ENCODE measurements around the gene GATM. TPM values are rescaled to one million over a fixed set of nuclear protein-coding genes. Genes with fewer than 3 reads are reported as not detected.

The GATM gene
- total and polyA plus RNA-seq, 10 of the 15 experiments (the other 5 are each of a cell fraction or from before 2014, with no cell fraction given), result 11.7 to 83.1 (median 38.2) TPM

DNA sequence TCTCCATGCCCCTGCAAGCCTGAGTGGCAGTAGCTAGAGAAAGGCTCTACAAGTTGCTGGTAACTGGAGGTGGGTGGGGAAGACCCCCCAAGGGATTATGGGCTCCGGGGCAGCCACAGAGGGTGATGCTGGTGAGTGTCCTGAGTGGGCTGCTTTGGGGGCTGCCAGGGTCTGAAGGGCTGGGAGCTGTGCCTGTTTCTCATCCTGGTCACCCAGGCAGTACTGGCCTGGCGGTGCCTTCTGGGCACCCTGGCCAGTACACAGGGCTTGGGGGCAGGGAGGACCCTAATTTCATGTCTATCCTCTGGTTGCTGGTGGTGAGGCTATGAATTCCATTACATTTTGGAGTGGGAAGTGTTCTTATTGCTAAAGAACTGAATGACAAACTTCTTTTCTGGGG is 46.1 kb upstream of the GATM start:
- H3K4me2 ChIP-seq (ENCODE audit: control insufficient read depth, insufficient read depth), result no peak overlapping the region
- ChIA-PET POLR2A (no interaction called here), RAD21 (ENCODE audit: unreplicated experiment) (interaction anchor here (1.0 kb wide), 1 partner anchor 220 kb away, joined by 3 read pairs; no protein-coding TSS in a partner anchor), SMC1A (ENCODE audit: uncharacterized antibody, unreplicated experiment) (interaction anchor here (0.6 kb wide), 1 partner anchor 612 kb away, joined by 3 read pairs; no protein-coding TSS in a partner anchor), CTCF (interaction anchor here (0.7 to 1.9 kb wide), 3 partner anchors 34 to 261 kb away, joined by 4 to 5 read pairs (median 4); no protein-coding TSS in a partner anchor)
- in situ Hi-C loops (cut with MboI) (no loop called here), intact Hi-C loops (cut with micrococcal nuclease; ENCODE audit: unreplicated experiment) (loop anchor here (5.0 kb wide), 1 partner anchor 33 kb away; no protein-coding TSS in a partner anchor)
- H2AFZ ChIP-seq (ENCODE audit: control insufficient read depth, low read depth, low read length), result no peak overlapping the region
- BruUV-seq (replicated peaks), result no TSS peak
- H4K20me1 ChIP-seq (ENCODE audit: control insufficient read depth, insufficient read depth), result no peaks in the 10 kb centered on the region
- H3K36me3 ChIP-seq (ENCODE audit: control insufficient read depth in 2 of 2, insufficient read depth in 2 of 2, low read length in 1 of 2), result no peaks in the 10 kb centered on the region; a peak in 2 of 4 replicates
- H3K9me3 ChIP-seq (replicated peaks; ENCODE audit: control insufficient read depth, insufficient read depth, low read length), result no peaks in the 10 kb centered on the region
- H3K79me2 ChIP-seq (ENCODE audit: control insufficient read depth, insufficient read depth, low read length), result no peaks in the 10 kb centered on the region
- no peaks in the 10 kb centered on the region for H3K4me1 ChIP-seq (ENCODE audit: control insufficient read depth, insufficient read depth, low read length)
- ATAC-seq, result no peak
- H3K9ac ChIP-seq (ENCODE audit: control insufficient read depth, insufficient read depth, low read length), result no peak overlapping the region
- no peaks in the 10 kb centered on the region for H3K27me3 ChIP-seq (replicated peaks in 1 of 2; ENCODE audit: control insufficient read depth in 2 of 2, insufficient read depth in 2 of 2, low read length in 1 of 2)
- no peak for TF ChIP-seq ZSCAN29 (IDR thresholded peaks at IDR 0.05)
- TF ChIP-seq, protein P1, sequence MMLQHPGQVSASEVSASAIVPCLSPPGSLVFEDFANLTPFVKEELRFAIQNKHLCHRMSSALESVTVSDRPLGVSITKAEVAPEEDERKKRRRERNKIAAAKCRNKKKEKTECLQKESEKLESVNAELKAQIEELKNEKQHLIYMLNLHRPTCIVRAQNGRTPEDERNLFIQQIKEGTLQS (IDR thresholded peaks at IDR 0.05; ENCODE audit: borderline replicate concordance, extremely low read depth, low read depth, low read length), result no peak
- TF ChIP-seq, protein P2, sequence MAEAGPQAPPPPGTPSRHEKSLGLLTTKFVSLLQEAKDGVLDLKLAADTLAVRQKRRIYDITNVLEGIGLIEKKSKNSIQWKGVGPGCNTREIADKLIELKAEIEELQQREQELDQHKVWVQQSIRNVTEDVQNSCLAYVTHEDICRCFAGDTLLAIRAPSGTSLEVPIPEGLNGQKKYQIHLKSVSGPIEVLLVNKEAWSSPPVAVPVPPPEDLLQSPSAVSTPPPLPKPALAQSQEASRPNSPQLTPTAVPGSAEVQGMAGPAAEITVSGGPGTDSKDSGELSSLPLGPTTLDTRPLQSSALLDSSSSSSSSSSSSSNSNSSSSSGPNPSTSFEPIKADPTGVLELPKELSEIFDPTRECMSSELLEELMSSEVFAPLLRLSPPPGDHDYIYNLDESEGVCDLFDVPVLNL (IDR thresholded peaks at IDR 0.05; ENCODE audit: low read depth, low read length), result no peak
- TF ChIP-seq ZNF24 (IDR thresholded peaks at IDR 0.05), result no peak
- 74% methylated on average over 2 of the region's 2 CpGs for WGBS (ENCODE audit: insufficient coverage, insufficient replicate concordance, low lambda C conversion rate, missing lambda C conversion rate)
- H3K4me3 ChIP-seq, result no peak overlapping the region
- FAIRE-seq, result no peak
- no peak overlapping the region for H3K27ac ChIP-seq (ENCODE audit: control insufficient read depth, insufficient read depth)
- DNase-seq (ENCODE audit: low read depth, low spot score), result no peak

Data from GM12878 (cell line).